Suppressor macrophage (primary cell): ENCODE results near the gene HNRNPH1.
A peak's percentile ranks its signal among the peaks of the same experiment; 100 is the strongest.

Experiments used
- DNase-seq, 4 experiments: peaks; one replicate each; pipeline ENCODE4 v3.0.0-alpha.2; 2020 to 2022

The HNRNPH1 gene

DNA sequence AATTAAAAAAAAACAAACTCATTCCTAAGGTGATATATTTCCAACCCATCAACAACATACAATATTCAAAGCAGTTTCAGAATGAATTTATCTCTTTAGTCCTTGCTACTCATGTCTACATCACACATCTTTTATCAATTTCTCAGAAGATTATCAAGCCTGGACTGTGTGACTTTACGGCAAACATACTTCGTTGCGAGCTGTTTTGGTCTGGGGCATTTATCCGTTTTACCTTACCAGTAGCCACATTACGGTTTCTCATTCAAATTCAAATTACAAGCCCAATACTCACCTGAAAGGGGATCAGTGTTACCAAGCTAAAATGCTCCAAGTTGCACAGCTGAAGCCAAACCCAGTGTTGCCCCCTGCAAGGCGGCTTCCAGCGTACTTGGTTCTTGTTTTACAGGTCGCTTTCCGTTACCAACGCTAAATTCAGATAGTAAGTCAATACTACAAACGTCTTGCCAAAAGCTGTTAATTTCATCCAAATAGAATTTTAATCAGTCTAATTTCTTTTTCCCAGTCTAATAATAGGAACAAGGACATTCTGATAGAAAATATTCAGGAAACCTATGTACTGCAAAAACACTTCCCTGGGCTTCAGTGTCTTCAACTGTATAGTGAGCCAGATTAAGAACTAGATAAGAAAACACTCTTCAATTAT, 1.8 kb downstream of the HNRNPH1 start:
- DNase-seq, result no peak

DNA sequence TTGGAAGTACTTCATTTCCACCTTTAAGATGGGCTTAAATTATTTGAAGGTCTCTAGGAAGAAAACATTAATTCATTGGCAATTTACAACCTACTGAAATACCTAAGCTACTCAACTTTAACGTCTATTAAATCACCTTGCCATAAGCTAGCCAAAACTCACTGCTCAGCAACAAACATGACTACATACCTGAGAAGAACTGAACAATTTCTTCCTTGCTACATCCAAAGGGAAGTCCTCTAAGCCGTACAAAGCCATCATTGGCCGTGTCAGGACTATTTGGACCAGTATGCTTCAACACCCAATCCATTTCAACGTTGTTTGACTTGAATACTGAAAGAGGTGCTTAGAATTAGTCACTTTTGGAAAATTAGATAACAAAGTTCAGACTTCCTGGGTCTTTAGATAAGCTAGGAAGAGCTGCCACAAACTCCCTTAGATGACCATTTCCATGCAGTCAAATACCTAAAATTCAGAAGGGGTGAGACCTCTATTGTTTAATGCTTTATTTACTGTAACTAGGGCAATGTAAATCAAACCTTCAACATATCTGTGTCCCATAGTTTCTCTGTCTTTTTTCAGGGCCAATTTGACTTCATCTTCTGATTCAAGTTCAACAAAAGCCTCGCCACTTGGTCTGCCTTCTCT, 2.6 kb downstream of the HNRNPH1 start:
- no peak for DNase-seq

DNA sequence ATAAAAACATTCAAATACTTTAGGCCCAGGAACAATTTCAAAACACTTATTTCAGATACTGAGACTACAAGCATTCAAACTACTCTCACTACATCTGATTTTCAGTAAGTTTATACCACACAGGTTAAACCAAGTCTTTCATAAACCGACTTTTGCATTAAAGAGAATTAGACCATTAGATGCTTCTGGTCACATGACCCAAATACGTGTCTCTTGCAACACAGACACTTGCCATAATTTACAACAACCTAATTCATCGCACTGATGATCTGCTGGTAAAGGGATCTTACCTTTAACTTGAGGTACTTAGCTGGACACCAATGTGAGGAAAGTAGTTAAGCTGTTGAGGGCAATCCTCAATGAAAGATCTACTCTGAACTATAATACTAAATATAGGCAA, 3.2 kb downstream of the HNRNPH1 start:
- no peak for DNase-seq

DNA sequence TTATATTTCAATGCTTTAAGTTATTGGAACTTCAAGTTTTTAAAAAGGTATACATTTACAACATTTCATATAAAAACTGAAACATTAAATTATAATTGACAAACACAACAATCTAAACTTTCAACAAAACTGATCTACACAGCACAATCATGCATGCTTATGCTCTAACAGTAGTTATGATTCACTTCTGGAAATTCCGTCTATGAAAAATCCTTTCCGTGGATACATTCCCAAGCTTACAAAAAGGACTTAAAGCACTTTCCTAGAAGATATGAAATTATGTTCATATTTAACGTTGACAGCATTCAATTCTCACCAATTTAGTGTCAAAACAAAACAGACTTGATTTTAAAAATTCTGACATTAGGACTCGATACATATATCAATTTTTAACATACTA, 3.7 kb downstream of the HNRNPH1 start:
- no peak for DNase-seq

DNA sequence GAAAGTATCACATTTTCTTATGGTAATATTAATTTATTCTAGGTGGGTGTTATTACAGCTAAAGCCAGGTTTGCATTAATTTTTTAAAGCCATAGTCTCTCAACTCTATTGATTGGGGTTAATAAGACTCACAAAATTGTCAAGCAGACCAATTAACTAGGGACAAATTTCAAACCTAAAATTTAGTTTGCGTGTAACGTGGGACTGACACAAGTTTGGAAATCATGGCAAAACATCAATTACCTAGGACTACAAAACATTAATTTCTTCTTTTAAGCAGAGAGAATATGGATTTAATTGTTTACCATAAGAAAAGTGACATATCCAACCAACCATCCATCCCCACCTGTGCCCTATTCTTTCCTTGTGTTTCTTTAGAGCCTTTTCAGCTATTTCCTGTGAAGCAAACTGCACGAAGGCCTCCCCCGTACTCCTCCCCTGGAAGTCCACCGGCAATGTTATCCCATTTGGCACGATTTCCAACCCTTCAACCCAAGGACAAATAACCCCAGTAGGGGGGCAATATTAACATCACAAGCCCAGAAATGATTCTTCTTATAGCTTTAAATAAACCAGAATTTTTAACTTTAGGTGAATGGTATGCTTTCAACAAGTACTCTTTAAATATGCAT, 4.4 kb downstream of the HNRNPH1 start:
- DNase-seq, result no peak

DNA sequence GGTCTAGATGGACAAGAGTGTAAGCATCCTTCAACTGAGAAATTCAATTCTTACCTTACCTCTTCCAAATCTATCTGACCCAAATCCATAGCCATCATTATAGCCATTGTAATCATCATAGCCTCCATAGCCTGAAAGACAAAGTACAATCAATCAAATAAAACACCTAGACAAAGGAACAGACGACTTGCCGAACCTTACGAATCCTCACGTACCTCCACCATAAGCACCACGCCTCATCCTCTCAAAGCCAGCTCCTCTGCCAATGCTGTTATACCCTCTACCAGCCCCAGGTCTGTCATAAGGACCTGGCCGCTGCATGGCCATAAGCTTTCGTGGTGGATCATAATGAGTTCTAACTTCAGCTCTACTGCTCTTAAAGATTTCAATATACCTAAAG, 5.5 kb downstream of the HNRNPH1 start:
- no peak for DNase-seq

DNA sequence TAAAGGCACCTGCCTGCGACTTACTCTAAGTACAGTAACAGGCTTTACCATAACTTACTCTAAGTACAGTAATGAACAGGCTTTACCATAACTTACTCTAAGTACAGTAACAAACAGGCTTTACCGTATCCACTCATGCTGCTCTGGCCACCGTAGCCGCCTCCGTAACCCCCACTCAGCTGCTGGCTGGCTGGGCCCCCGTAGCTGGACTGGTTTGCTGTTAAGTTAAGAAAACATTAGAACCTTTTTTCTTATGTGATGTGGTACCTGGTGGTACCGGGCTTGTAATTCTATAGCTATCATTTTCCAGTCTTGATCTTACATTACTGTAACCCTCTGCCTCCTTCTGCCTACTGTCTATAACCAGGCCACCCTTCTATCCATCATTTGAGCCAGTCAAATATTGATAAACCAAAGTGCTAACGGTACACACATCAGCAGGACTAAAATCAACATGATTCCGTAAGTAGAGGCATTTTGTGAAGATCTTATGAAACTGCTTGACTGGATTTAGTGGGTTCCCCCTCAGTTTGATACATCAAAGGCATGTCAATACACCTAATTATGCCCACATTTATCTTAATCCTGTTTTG, 7.4 kb downstream of the HNRNPH1 start:
- DNase-seq, result no peak

DNA sequence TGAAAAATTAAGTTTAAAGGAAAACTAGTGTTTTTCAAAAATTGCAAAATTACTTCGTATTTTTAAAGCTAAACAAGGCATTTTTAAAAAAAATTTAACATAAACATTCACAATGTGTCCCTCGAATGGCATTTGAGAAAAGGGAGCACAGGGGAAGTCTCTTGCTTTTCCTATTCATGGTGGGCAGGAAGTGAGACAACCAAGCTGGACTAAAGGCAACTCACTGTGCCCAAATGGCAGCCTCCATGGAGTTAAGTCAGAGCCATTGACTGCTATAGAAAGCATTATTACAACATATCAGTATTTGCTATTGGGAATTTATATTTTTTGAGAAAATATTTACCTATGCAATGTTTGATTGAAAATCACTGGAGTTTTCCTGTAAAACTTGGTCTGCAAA, 8.3 kb downstream of the HNRNPH1 start:
- no peak for DNase-seq

DNA sequence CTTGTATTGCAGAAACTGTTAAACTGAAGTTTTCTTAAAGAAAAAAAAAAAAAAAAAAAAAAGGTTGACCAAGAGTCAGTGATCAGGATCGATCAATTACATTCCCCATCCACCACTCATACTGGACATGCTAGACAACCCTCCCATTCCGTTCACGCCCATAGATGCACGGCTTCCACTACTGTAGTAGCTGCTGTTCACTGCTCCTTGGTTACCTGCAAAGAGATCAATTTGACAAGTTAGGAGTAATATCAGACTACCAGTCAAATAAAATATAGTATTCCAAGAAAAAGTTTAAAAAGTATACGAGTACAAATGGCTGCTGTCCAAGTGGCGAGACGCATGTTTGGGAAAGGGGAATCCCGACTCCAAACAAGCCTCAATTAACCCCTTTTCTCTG, 8.7 kb downstream of the HNRNPH1 start:
- no peak for DNase-seq

DNA sequence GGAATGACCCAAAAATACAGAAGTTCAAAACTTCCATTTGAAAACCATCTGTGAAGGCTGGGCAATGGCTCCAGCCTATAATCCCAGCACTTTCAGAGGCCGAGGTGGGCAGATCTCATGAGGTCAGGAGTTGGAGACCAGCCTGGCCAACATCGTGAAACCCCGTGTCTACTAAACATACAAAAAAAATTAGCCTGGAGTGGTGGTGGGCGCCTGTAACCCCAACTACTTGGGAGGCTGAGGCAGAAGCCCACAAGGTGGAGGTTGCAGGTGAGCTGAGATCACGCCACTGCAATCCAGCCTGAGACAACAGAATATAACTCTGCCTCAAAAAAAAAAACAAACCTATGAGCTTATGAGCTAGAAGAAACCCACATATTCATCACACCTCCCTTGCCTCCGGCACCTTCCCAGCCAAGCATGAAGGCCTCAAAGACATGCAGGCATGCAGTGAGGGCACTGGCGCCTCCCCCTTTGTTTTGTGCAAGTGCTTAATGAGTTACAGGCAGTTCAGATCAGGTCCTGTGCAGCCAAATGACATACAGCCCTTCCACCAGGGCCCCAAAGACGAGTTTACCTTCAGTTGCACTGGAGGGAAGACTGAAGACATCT, 9.9 kb downstream of the HNRNPH1 start:
- no peak for DNase-seq

DNA sequence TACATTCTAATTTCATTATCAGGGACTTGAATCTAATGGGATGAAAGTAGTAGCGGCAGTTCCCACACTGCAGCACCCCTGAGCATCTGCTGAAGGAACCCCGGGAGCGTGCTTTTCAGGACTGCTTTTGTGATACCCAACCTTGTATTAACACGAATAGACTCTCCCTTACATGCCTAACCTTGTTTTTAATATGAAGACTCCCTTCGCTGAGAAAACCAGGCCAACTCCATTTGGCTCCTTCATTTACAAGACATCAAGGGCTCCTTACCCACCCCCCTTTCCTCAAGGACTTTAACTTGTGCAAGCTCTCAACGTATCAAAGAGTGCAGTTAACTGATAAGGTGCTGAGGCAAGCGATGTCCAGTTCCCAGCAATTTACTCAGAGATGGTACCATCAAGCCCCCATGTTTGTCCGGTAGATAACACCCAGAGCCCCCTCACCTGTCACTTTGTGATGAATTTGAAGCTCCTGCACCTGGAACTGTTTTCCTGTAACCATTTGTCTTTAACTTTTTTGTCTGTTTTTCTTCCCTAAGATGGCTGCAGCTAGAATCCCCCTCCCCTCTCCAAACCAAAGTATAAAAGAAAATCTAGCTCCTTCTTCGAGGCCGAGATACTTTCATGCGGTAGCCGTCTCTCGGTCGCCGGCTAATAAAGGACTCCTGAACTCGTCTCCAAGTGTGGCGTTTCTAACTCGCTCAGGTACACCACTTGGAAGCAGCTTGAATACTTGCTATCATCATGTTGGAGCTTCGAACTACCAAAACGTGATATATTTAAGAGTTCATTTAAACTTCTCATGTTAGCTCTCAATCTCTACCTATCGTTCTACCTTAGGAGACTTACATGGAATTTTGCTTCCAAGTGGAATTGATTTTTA, 10.7 kb downstream of the HNRNPH1 start:
- DNase-seq, result no peak

DNA sequence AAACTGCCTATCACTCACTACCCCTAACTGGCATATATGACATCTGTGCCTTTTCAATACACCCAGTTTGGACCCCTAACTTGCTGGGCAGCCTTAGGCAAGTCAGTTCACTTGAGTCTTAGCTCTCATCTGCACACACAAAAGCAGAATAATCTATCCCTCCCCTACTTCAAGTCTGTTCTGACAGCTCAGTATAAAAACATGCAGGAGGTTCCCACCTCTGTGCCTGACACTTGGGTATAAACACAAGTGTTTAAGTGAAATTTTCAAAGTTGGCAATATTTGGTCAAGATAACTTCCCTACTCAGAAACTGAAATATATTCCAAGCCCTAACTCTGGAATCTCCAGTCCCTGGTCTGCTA, 12.6 kb downstream of the HNRNPH1 start:
- DNase-seq, result no peak

DNA sequence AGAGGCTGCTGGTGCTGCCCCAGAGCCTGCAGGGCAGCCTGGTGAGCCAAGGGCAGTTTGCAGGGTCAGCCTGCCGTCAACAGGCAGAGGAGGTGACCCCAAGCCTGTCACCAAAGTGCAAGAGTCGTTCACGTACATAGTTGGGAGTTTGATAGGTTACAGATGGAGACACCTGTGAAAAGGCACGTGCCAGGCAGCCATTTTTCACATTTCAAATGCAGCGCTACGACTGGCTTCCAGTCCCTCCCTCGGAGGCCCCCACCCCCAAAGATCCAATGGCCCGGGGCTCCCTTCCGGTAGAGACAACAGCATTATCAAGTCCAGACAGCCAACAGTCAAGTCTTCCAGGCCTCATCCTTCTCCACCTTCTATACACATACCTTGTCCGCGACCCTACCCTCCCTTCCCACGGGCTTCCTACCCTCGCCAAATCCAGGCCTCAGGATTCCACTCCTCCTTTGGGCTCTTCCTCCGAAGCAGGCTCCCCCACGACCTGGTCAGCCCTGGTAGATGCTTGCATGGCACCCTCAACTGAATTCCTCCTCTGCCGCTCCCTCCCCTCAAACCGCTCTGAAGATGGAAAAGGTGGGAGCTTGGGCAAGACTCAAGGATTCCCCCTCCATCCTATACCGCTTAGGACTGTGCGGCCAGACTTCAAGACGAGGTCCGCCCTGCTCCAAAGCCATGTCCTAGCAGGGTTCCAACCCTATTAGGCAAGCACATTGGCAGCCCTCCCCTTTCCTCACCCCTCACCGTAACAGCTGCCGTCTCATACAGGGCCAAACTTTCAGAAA, 13.2 kb downstream of the HNRNPH1 start:
- no peak for DNase-seq

DNA sequence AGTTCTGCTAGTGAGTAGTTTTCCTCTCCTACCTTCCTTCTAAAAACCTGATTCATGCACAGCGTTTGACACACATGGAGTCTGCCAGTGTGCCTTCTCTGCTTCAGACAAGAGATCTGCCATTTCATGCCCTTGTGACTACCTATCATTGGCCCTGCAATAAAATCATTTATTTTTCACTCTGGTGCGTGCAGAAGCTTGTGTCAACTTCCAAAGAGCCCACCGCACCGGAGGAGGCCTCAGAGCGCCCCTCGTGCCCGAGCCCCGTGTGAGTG, 13.7 kb downstream of the HNRNPH1 start:
- no peak for DNase-seq

DNA sequence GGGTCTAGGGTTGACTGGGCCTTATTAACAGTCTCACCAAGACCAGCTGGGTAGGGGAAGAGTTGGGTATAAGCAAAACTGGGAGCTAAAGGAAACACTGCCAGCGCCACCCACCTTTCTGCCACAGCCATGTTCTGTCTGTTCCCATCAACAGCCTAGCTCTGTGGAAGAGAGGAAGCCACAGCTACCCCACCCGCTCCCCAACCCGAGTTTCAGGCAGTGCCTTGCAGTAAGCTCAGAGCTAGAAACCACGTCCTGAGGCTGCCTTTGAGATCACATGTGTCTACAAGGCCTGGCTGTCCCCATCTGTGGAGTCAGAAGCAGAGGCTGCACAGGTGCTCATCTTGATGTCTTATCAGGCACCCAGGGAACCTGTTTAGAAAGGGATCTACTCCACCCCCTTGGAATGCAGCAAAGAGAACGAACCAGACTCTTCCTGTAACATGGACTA, 15.3 kb downstream of the HNRNPH1 start:
- DNase-seq, result peak; percentile 25 to 53 (median 29)

DNA sequence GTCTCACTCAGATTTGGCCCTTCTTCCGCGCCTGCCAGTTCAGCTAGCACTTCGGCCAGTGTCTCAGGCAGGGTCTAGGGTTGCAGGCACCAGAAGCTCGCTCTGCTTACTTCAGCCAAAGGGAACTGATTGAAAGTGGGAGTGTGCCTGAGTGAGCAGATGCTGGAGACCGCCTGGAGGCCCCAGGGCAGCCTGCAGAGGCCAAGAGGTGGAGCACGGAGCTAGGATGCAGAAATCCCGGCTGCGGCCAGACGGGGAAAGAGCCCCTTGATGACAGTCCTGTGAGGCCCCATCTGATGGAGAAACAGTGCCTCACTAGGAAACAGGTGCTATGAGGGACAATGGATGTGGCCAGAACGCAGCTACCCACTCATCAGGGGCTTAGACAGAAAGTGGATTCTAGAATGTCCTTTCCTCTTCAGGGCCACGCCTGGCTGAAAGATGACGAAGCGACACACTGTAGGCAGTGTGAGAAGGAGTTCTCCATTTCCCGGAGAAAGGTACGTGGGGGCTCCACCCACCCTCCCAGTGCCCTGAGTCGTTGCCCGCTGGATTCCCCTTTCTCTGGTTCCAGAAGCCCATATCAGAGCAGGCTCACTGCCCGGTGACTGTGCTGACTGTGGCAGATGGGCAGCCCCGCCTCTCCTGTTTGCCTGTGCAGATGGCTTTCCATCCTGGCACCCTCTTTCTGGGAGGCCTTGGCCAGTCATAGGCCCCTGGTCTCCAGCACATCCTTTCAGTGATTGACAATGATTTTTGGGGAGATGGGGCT, 16.1 kb downstream of the HNRNPH1 start:
- peak; percentile 37 to 55 (median 46) for DNase-seq

DNA sequence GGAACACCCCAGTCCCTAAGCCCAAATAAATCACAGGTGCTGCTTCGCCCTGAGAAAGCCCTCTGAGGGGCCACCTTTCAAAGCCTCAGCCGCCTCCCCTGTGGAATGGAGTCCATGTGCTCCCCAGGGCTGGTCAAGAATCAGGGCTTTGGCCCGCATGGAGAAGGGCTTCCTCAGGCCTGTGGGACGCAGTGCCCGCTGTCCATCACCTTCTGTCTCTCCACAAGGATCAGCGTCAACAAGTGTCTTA, 16.6 kb downstream of the HNRNPH1 start:
- DNase-seq, result no peak

DNA sequence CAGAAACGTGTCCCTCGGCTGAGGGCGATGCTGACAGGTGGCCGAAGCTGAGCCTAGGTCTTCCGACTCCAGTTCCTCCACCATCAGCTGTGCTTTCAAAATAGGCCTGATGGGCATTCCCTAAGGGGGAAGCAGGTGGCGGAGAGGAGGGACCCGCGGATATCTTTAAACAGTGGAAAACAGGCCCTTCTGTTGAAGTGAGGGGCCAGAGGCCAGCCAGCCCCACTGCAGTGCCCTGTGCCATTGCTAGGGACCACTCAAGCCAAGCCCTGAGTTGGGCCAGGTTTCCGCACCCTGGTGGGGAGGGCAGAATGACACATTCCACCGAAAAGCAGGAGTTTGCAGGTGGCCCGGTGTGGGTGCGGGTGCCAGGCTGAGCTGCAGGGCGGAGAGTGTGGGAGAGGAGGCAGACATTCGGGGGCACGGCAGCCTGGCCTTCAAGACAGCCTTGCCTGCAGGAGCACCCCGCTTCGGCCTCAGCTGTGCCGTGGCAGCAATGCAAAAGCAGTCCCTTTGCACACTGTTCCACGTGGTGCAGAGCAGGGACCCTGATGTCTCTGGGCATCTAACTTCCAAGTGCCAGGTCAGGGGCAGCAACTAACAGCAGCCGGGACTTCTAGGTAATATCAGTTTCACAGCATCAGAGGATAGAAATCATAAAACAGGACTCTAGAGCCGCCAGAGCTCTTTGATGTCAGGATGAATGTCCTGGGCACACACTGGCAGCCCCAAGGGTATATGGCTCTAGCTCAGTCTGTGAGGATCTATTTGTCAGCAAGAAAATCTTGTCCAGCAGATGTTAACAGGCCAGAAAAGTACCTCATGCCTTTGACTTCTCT, 17.2 kb downstream of the HNRNPH1 start:
- no peak for DNase-seq

DNA sequence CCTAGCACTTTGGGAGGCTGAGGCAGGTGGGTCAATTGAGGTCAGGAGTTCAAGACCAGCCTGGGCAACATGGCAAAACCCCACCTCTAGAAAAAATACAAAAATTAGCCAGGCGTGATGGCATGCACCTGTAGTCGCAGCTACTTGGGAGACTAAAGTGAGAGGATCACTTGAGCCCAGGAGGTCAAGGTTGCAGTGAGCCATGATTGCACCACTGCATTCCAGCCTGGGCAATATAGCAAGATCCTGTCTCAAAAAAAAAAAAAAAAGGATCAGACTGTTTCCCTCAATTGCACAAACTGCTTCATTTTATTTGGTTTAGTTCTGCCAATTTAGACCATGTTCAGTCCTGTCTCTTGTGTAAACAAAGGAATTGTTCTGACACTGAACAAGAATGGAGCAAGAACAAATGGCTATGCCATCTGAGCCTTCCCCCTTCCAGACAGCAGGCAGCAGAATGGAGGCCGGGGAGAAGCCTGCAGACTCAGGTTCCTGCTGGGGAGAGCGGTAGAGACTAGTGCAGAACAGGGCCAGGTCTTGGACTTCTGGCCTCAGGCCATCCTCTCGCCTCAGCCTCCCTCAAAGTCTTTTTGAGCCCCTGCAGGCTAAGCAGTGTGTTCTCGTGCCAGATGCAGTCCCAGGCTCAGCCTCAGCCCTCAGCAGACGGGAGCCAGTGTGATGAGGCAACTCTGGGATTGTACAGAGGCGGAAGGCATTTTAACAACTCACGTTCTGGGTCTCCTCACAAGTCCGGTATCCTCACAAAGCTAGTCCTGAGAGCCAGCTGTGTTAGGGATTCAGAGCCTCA, 18.2 kb downstream of the HNRNPH1 start:
- no peak for DNase-seq
